Measurements from ENCODE around the gene C19orf12. TPM values are rescaled to one million over a fixed set of nuclear protein-coding genes. Genes with fewer than 3 reads are reported as not detected.

The C19orf12 gene
- total RNA-seq, 1 donor from 2014 or later: 14.2 TPM

- intact Hi-C loops (cut with DNase I): loop anchor here (10.0 kb wide), 1 partner anchor 48 kb away; the partner anchor contains the start of gene C19orf12
- TF ChIP-seq POLR2A (IDR thresholded peaks at IDR 0.05) (peak in 1 of 2 donors; percentile 34), POLR2AphosphoS5 (IDR thresholded peaks at IDR 0.05; ENCODE audit: insufficient read depth in 1 of 2, low read depth in 1 of 2) (peak in 1 of 2 donors; percentile 74)
- TF ChIP-seq, protein P1, sequence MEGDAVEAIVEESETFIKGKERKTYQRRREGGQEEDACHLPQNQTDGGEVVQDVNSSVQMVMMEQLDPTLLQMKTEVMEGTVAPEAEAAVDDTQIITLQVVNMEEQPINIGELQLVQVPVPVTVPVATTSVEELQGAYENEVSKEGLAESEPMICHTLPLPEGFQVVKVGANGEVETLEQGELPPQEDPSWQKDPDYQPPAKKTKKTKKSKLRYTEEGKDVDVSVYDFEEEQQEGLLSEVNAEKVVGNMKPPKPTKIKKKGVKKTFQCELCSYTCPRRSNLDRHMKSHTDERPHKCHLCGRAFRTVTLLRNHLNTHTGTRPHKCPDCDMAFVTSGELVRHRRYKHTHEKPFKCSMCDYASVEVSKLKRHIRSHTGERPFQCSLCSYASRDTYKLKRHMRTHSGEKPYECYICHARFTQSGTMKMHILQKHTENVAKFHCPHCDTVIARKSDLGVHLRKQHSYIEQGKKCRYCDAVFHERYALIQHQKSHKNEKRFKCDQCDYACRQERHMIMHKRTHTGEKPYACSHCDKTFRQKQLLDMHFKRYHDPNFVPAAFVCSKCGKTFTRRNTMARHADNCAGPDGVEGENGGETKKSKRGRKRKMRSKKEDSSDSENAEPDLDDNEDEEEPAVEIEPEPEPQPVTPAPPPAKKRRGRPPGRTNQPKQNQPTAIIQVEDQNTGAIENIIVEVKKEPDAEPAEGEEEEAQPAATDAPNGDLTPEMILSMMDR (IDR thresholded peaks at IDR 0.05): no peak
- H3K4me1 ChIP-seq: peaks cover 81% of the 10 kb centered on the region
These were observed 48.3 kb downstream of the C19orf12 start for GRCh38 chr19:29666578-29667386.

GRCh38 chr19:29665826-29666577 is 49.1 kb downstream of the C19orf12 start:
- intact Hi-C loops (cut with DNase I): loop anchor here (10.0 kb wide), 1 partner anchor 49 kb away; the partner anchor contains the start of gene C19orf12
- Histone ChIP-seq H3K27ac (peak overlapping the region; percentile 97), H3K27me3 (no peaks in the 10 kb centered on the region), H3K36me3 (no peaks in the 10 kb centered on the region), H3K4me1 (peaks cover 81% of the 10 kb centered on the region), H3K9me3 (no peaks in the 10 kb centered on the region), H3K4me3 (peak overlapping the region; percentile 87 to 96)
- DNase-seq (ENCODE audit: extremely low spot score in 2 of 2): peak in 1 of 2 donors; percentile 92
- TF ChIP-seq POLR2AphosphoS5 (IDR thresholded peaks at IDR 0.05; ENCODE audit: insufficient read depth in 1 of 2, low read depth in 1 of 2) (peak; percentile 4 to 73), POLR2A (IDR thresholded peaks at IDR 0.05) (peak in 1 of 2 donors; percentile 47)
- TF ChIP-seq, protein P1 (IDR thresholded peaks at IDR 0.05): no peak

More at GRCh38 chr19:29666578-29667386, 48.3 kb downstream of the C19orf12 start:
- peak in 1 of 2 donors; percentile 91 for DNase-seq (ENCODE audit: extremely low spot score in 2 of 2)
- Histone ChIP-seq H3K27ac (peak overlapping the region; percentile 97), H3K27me3 (no peaks in the 10 kb centered on the region), H3K36me3 (no peaks in the 10 kb centered on the region), H3K9me3 (no peaks in the 10 kb centered on the region), H3K4me3 (peak overlapping the region; percentile 87 to 96)

DNA sequence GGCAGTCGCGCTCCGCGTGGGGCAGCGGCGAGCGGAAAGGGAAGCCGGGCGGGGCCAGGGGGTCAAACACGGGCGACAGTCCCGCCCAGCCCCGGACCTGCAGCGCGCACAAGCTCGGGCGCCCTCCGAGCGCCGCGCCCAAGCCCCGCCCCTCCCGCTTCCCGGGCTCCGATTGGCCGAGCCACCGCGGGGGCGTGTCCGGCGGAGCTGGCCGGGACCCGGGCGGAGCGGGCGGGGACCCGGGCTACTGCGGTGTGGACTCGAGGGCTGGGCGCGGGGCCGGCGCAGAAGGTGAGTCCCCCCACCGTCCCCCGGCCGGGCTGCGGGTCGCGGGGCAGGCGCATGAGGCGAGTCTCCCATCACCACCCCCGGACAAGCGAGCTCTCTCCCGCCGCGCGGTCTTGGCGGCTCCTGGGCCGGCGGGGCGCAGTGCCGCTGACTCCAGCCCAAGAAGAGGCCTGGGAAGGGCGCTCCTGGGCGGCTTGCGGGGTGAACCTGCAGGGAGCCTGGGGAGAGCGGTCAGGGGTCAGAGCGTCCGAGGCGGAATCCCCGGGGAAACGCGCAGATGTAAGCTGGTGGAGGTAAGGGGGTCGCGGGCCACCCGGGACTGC is 49.7 kb downstream of the C19orf12 start, which contains the start of gene PLEKHF1:
Gene PLEKHF1, plus strand, starts transcription at position 247 of the 611 bp plus-strand sequence. CDS start 8,379 bp downstream, outside the sequence.
- Histone ChIP-seq H3K27ac (peak within 1 kb of the TSS; percentile 97), H3K4me3 (peak within 1 kb of the TSS; percentile 87 to 96), H3K36me3 (no peaks in the 10 kb centered on the region), H3K9me3 (no peaks in the 10 kb centered on the region), H3K27me3 (no peaks in the 10 kb centered on the region), H3K4me1 (peaks cover 75% of the 10 kb centered on the region)
- DNase-seq (ENCODE audit: extremely low spot score in 2 of 2): peak in 1 of 2 donors; percentile 91
- intact Hi-C loops (cut with DNase I): loop anchor here (10.0 kb wide), 1 partner anchor 49 kb away; the partner anchor contains the start of gene C19orf12
- TF ChIP-seq POLR2A (IDR thresholded peaks at IDR 0.05) (peak in 1 of 2 donors; percentile 87), POLR2AphosphoS5 (IDR thresholded peaks at IDR 0.05; ENCODE audit: insufficient read depth in 1 of 2, low read depth in 1 of 2) (peak in 1 of 2 donors; percentile 69)
- TF ChIP-seq, protein P1 (IDR thresholded peaks at IDR 0.05): no peak

GRCh38 chr19:29664753-29665214 is 50.3 kb downstream of the C19orf12 start:
- TF ChIP-seq POLR2A (IDR thresholded peaks at IDR 0.05) (no peak), POLR2AphosphoS5 (IDR thresholded peaks at IDR 0.05; ENCODE audit: insufficient read depth in 1 of 2, low read depth in 1 of 2) (no peak)
- TF ChIP-seq, protein P1 (IDR thresholded peaks at IDR 0.05): peak in 1 of 3 experiments; percentile 28
- Histone ChIP-seq H3K4me1 (peaks cover 69% of the 10 kb centered on the region), H3K27me3 (no peaks in the 10 kb centered on the region), H3K36me3 (no peaks in the 10 kb centered on the region), H3K9me3 (no peaks in the 10 kb centered on the region), H3K4me3 (peak overlapping the region; percentile 87 to 96), H3K27ac (peak overlapping the region; percentile 97)
- intact Hi-C loops (cut with DNase I): loop anchor here (5.0 to 10.0 kb wide), 2 partner anchors 50 to 57 kb away; partner anchors contain the start of genes C19orf12 and POP4
- DNase-seq (ENCODE audit: extremely low spot score in 2 of 2): no peak

Data from vagina (tissue), 2 donors.